ENCODE data around the gene ENTPD7.
A peak's percentile ranks its signal among the peaks of the same experiment; 100 is the strongest.

ENTPD7 gene

DNA sequence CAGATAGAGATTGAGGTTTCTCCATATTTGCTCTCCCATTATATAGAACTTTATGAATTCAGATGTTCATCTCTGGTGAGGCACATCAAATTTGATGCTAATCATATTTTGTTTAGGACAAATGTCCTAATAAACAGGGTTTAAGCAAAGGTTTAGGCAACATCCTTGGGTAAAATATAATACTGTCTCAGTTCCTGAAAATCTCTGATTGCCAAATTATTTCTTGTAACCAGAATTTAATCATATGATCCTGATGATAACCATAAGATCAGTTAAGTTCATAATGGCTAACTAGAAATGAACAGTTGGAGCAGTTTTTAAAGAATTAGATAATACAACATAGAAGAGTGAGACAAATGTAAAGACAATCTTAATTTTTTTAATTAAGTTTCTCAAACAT lies 91.3 kb downstream of the ENTPD7 start:
- DNase-seq: no peak

DNA sequence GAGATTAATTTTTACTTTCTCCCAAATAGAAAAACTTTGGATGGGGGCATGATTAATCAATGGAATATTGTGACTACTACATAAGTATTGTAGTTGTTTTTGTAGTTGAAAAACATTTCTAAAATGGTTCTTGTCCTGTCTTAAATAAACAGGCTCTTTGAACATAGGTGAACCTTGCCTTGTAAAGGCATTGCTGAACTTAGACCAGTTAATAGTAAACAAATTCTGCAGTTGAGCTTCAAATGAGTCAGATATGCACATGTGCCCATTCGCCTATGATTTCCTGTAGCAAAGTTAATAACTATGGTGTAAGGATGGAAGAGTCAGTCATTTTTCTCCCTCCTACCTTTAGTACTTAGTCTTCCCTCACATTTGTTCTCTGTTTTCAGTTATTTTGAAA lies 95.4 kb downstream of the ENTPD7 start:
- peak; percentile 75 for DNase-seq

All from HCEC 1CT (cell line).